Smooth muscle cell (in vitro differentiated cells): ENCODE measurements around the gene COL6A2. TPM values are rescaled to one million over a fixed set of nuclear protein-coding genes. Genes with fewer than 3 reads are reported as not detected.

ENCODE experiments used
- DNase-seq: peaks from one replicate; lab custom pipeline; 2025; ENCODE audit not compliant: unreplicated experiment; lab: John Stamatoyannopoulos, UW
- H2AFZ ChIP-seq: fragments of 200-600 bp; sonication (generic); 2 replicates; pipeline ENCODE4 v1.6.0; 2016; ENCODE audit warnings: antibody characterized with exemption, low read depth, mild to moderate bottlenecking
- H3F3A ChIP-seq: fragments of 200-600 bp; sonication (generic); 2 replicates; pipeline ENCODE4 v1.6.0; 2017; ENCODE audit warnings: antibody characterized with exemption, low read depth
- H3K27ac ChIP-seq: fragments of 200-600 bp; sonication (generic); 2 replicates; pipeline ENCODE4 v1.5.1; 2016; ENCODE audit warnings: low read depth, mild to moderate bottlenecking
- H3K27me3 ChIP-seq: fragments of 200-600 bp; sonication (generic); 2 replicates; pipeline ENCODE4 v1.6.1; 2016; ENCODE audit warnings: low read depth, mild to moderate bottlenecking
- H3K36me3 ChIP-seq: fragments of 200-600 bp; sonication (generic); 2 replicates; pipeline ENCODE4 v1.5.1; 2016; ENCODE audit warnings: low read depth
- H3K4me1 ChIP-seq: fragments of 200-600 bp; sonication (generic); 2 replicates; pipeline ENCODE4 v1.5.1; 2016; ENCODE audit warnings: low read depth
- H3K4me2 ChIP-seq: fragments of 200-600 bp; sonication (generic); 2 replicates; pipeline ENCODE4 v1.6.0; 2016; ENCODE audit warnings: mild to moderate bottlenecking
- H3K4me3 ChIP-seq: fragments of 200-600 bp; sonication (generic); 2 replicates; pipeline ENCODE4 v1.5.1; 2016; ENCODE audit warnings: mild to moderate bottlenecking
- H3K79me2 ChIP-seq: fragments of 200-600 bp; sonication (generic); 2 replicates; pipeline ENCODE4 v1.6.0; 2016; ENCODE audit warnings: low read depth, mild to moderate bottlenecking
- H3K9ac ChIP-seq: fragments of 200-600 bp; sonication (generic); 2 replicates; pipeline ENCODE4 v1.6.0; 2016; ENCODE audit warnings: low read depth
- H3K9me3 ChIP-seq: fragments of 200-600 bp; sonication (generic); replicated peaks from 2 replicates; pipeline ENCODE4 v1.5.1; 2016; ENCODE audit warnings: low read depth
- H4K20me1 ChIP-seq: fragments of 200-600 bp; sonication (generic); 2 replicates; pipeline ENCODE4 v1.6.0; 2016; ENCODE audit warnings: low read depth
- CTCF ChIP-seq: fragments of 200-600 bp; sonication (generic); IDR thresholded peaks from 2 replicates; pipeline ENCODE4 v1.5.1; 2017; ENCODE audit warnings: borderline replicate concordance, mild to moderate bottlenecking, antibody characterized with exemption; ENCODE audit not compliant: insufficient read depth, poor library complexity, severe bottlenecking
- WGBS: methylation state at CpG from one replicate; pipeline ENCODE4 v1.1.7; 2016; ENCODE audit warnings: low lambda C conversion rate; 5-methylcytosine and 5-hydroxymethylcytosine counted together
- polyA plus RNA-seq: library from polyadenylated mRNA; unstranded; fragments of >200 nt; fragmentation: Nextera tagmentation; extraction: Ambion mirVana; gene quantifications from 2 replicates; pipeline ENCODE4 v1.2.1, GENCODE V29; 2016
- total RNA-seq: library from RNA; depleted of rRNA; stranded (reverse); fragments of >200 nt; gene quantifications from 2 replicates; pipeline ENCODE4 v1.2.3, GENCODE V29; 2014

The COL6A2 gene
- total and polyA plus RNA-seq, 2 experiments from 2014 or later: 1,570 to 4,089 TPM

GRCh38 chr21:46095083-46095719 is 2.7 kb upstream of the COL6A2 start:
- Histone ChIP-seq H3K4me3 (no peak overlapping the region), H3K36me3 (no peaks in the 10 kb centered on the region), H3K4me2 (no peak overlapping the region), H2AFZ (no peak overlapping the region), H3K4me1 (peaks cover 4% of the 10 kb centered on the region), H3K79me2 (peaks cover 54% of the 10 kb centered on the region), H3K9me3 (no peaks in the 10 kb centered on the region), H3K9ac (no peak overlapping the region), H3K27ac (peak overlapping the region; percentile 15), H3K27me3 (no peaks in the 10 kb centered on the region), H4K20me1 (peaks cover 17% of the 10 kb centered on the region), H3F3A (peaks cover 17% of the 10 kb centered on the region)
- no peak for TF ChIP-seq CTCF
- DNase-seq: no peak
- WGBS: 84% methylated on average over 16 of the region's 16 CpGs

DNA sequence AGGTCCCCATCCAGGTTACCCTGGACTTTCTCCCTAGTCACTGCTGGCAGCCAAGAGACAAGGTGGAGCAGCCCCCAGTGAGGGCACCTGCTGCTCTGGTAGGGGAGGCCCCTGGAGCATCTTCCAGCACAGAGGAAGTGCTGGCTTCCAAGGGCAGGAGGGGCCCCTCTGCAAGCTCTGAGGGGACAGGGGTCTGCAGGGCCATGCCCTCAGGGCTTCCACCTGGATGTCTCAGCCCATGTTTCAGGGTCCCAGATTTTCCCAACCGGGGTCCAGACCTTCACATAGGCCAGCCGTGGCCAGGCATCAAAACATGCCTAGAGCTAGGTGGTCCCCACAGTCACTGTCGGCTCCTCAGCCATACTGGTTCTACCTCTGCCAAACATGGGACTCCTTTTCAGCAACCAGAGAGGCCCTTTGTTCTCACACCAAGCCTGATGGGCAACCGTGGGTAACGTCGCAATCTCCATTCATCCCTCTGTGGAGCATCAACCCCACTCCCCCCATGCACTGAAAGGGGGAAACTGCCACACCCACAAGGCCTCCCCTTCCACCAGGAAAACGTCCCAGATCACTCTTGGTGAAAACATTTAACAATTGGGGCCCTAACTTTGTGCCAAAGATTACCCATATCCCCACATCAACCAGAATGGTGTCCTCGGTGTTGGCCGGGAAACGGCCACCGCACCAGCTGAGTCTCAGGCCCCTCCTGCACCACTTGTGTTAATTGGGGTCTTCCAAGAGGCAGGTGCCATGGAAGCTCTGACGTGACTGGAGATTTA is 1.9 kb upstream of the COL6A2 start:
- Histone ChIP-seq H3K27me3 (no peaks in the 10 kb centered on the region), H3F3A (peaks cover 22% of the 10 kb centered on the region), H3K4me1 (peaks cover 4% of the 10 kb centered on the region), H2AFZ (no peak overlapping the region), H3K9me3 (no peaks in the 10 kb centered on the region), H3K27ac (peak overlapping the region; percentile 59), H4K20me1 (peaks cover 25% of the 10 kb centered on the region), H3K36me3 (no peaks in the 10 kb centered on the region), H3K4me3 (no peak overlapping the region), H3K4me2 (no peak overlapping the region), H3K9ac (no peak overlapping the region), H3K79me2 (peaks cover 63% of the 10 kb centered on the region)
- DNase-seq: no peak
- TF ChIP-seq CTCF: no peak
- 97% methylated on average over 12 of the region's 12 CpGs for whole genome bisulfite sequencing

DNA sequence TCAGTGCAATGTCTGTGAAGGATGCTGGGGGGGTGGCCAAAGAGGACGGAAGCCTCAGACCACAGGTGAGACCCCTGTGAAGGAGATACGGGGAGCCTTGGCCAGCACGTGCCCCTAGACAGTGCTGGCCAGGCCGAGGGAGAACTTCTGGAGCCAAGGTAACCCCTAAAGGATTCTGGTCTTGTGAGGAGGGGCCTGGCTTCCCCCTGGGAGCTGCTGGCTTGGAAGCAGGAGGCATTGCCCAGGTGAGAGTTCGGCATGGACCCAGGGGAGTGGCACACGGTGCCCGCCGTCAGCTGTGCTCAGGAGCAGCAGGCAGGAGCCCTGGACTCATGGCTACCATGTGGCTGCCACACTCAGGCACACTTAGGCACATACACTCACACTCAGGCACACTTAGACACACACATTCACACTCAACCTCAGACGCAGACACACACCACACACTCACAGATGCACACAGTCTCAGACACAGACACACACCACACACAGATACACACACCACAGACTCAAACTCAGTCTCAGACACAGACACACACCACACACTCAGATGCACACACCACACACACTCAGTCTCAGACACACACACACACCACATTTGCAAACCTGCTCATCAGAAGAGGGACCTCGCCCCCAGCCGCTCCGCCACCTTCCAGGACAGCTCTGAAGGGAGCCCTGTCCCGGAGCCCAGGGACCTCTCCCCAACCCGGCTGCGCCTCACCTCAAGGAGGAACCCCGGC is 1.1 kb upstream of the COL6A2 start:
- H3F3A ChIP-seq: peaks cover 22% of the 10 kb centered on the region
- peaks cover 70% of the 10 kb centered on the region for H3K79me2 ChIP-seq
- peak overlapping the region; percentile 59 for H3K27ac ChIP-seq
- H3K4me3 ChIP-seq: peak overlapping the region; percentile 86
- H3K27me3 ChIP-seq: no peaks in the 10 kb centered on the region
- H3K4me2 ChIP-seq: peak overlapping the region; percentile 94
- peaks cover 4% of the 10 kb centered on the region for H3K4me1 ChIP-seq
- no peak for TF ChIP-seq CTCF
- H3K36me3 ChIP-seq: no peaks in the 10 kb centered on the region
- no peak overlapping the region for H2AFZ ChIP-seq
- peaks cover 32% of the 10 kb centered on the region for H4K20me1 ChIP-seq
- WGBS: 76% methylated on average over 16 of the region's 16 CpGs
- peak overlapping the region; percentile 72 for H3K9ac ChIP-seq
- H3K9me3 ChIP-seq: no peaks in the 10 kb centered on the region
- DNase-seq: no peak
